Coronary artery (tissue), 2 donors: ENCODE measurements around the gene BCL6.

Experiments used
- DNase-seq: peaks from one replicate; pipeline ENCODE4 v3.0.0-alpha.2; 2017; ENCODE audit warnings: low spot score
- H3K27ac ChIP-seq, 2 donors: fragments of 200-600 bp; sonication (generic); one replicate each; pipeline ENCODE4 v1.5.1; 2016 to 2019
- H3K4me3 ChIP-seq: fragments of 200-600 bp; sonication (generic); 2 replicates; pipeline ENCODE4 v1.5.1; 2016; ENCODE audit warnings: mild to moderate bottlenecking, moderate library complexity
- TF ChIP-seq, protein P1 (sequence below): fragments of 200-600 bp; sonication (generic); IDR thresholded peaks from one replicate; pipeline ENCODE4 v1.5.1; 2019; ENCODE audit warnings: antibody characterized with exemption

The BCL6 gene

DNA sequence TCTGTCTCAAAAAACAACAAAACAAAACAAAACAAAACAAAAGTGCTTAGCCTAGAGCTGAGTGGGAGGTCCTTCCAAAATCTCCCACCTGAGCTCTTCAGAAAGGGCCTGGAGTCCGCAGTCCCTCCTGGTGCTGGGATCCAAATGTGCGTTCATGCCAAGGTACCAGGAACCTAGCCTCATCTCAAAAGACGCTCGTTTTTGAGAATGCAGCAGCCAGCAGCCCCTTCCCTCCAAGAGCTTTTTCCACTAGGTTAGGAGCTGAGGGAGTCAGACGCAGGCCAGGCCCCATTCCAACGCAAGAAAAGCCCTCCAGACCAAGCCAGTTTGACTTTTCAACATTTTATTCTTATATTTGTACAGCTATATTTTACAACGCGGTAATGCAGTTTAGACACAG lies 24.2 kb downstream of the BCL6 start:
- TF ChIP-seq, protein P1, sequence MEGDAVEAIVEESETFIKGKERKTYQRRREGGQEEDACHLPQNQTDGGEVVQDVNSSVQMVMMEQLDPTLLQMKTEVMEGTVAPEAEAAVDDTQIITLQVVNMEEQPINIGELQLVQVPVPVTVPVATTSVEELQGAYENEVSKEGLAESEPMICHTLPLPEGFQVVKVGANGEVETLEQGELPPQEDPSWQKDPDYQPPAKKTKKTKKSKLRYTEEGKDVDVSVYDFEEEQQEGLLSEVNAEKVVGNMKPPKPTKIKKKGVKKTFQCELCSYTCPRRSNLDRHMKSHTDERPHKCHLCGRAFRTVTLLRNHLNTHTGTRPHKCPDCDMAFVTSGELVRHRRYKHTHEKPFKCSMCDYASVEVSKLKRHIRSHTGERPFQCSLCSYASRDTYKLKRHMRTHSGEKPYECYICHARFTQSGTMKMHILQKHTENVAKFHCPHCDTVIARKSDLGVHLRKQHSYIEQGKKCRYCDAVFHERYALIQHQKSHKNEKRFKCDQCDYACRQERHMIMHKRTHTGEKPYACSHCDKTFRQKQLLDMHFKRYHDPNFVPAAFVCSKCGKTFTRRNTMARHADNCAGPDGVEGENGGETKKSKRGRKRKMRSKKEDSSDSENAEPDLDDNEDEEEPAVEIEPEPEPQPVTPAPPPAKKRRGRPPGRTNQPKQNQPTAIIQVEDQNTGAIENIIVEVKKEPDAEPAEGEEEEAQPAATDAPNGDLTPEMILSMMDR, result no peak
- no peak overlapping the region for H3K27ac ChIP-seq

DNA sequence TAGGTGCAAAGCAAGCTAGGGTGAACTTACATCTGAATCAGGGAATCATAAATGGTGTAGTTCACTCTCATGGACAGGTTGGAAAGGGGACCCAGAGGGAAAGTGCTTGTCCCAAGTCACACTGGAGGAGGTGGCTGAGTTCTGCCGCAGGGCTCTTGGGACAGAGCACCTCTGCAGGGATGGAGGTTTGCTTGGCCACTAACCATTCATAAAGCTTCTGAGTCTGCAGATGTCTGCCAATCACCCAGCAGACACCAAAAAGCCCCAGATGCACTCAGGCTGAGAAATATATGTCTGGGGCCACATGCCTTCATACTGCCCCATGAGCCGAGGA lies 25.0 kb downstream of the BCL6 start:
- H3K4me3 ChIP-seq, result no peak overlapping the region
- no peak overlapping the region for H3K27ac ChIP-seq
- TF ChIP-seq, protein P1, result no peak
- DNase-seq, result no peak

More for the DNA sequence above, 24.2 kb downstream of the BCL6 start:
- H3K4me3 ChIP-seq, result no peak overlapping the region
- DNase-seq, result no peak

DNA sequence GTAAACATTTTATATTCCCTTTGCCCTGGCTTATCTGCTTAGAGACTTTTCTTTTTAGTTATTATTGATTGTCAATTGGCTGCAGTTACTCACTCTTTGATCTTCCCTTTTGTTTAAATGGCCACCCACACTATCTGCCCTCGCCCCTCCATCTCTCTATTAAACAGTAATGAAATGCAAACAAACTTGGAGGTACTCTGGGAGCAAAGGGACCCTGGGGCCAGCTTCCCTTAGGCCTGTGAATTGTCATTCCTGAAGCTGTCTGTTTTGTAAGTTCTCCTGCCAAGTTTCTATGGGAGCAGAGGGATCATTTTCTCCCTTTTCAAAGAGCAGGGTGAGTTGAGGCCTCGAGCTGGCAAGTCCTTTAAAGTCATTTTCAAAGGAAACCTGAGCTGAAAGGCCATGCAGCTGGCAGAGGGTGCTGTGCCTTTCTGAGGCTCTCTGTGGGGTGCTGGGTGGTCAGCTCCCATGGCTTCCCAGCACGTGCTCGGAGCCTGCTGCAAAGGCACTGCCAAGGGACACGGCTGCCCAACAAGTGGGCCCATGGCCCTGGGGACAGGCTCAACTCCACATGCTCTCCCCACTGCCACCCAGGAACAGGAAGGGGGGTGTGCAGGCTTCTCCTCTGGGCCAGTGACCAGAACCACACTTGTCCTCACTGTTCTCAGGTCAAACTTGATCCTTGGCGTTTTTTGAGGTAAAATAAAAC lies 25.5 kb downstream of the BCL6 start:
- TF ChIP-seq, protein P1, result no peak

DNA sequence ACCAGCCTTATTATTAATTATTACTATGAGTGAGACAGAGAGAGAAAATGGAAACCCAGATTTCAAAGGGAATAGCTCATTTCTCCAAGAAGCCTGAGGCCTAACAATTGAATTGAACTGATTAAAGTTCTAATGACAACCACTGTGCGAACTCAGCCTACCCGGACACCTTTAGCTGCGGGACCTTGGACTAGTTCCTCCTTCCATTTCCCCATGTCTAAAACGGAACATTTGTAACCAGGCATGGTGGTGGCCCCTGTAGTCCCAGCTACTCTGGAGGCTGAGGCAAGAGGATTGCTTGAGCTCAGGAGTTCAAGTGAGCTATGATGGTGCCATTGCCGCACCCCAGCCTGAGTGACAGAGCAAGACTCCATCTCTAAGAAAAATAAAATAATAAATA lies 26.5 kb downstream of the BCL6 start:
- DNase-seq, result no peak
- TF ChIP-seq, protein P1, result no peak
- no peak overlapping the region for H3K27ac ChIP-seq

More for the DNA sequence above, 25.5 kb downstream of the BCL6 start:
- H3K4me3 ChIP-seq, result no peak overlapping the region
- H3K27ac ChIP-seq, result no peak overlapping the region
- no peak for DNase-seq

DNA sequence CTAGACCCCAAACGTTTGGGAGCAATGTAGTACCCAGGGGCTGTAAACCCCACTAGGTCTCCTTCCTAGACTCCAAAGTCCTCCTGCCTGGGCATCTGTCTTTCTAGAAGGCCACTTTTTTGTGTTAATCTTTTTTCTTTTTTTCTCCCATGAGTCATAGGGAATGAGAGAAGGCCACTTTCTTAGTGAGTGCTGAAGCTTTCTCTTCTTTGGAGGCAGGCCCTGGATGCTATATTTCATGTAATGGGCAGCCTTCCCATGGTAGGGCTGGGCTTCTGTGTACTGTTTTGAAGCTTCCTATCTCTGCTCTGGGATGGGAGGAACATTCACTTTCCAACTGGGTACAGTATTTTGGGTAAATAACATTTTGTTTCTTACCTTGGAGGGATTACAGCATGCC lies 27.7 kb downstream of the BCL6 start:
- no peak for DNase-seq
- no peak overlapping the region for H3K27ac ChIP-seq
- TF ChIP-seq, protein P1, result no peak
- no peak overlapping the region for H3K4me3 ChIP-seq

More for the DNA sequence above, 26.5 kb downstream of the BCL6 start:
- H3K4me3 ChIP-seq, result no peak overlapping the region

DNA sequence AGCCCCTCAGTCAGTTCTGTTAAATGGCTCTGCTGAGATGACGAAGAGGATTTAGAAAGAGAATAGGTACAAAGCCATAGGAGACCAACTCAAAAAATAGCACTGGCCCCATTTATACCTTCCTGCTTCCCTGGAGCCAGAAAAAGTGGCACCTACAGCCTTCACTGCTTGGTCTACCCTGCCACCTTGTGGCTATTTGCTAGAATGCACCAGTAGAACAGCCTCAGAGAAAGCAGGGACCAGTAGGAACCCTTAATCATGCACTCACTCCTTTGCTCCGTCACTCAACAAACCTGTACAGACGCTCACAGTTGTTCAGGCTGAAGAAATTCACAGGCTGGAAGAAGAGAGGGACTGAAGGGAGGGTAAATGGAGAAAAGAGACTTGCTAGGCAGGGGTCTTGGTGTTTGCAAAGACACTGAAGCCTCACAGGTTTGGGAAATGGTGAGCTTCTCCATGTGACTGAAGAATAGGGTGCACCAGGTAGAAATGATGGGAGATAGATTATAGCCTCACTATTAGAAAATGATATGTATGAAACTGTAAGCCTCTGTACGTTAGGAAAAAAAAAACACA lies 30.8 kb downstream of the BCL6 start:
- no peak overlapping the region for H3K27ac ChIP-seq
- H3K4me3 ChIP-seq, result no peak overlapping the region
- no peak for DNase-seq
- TF ChIP-seq, protein P1, result peak; percentile 74

DNA sequence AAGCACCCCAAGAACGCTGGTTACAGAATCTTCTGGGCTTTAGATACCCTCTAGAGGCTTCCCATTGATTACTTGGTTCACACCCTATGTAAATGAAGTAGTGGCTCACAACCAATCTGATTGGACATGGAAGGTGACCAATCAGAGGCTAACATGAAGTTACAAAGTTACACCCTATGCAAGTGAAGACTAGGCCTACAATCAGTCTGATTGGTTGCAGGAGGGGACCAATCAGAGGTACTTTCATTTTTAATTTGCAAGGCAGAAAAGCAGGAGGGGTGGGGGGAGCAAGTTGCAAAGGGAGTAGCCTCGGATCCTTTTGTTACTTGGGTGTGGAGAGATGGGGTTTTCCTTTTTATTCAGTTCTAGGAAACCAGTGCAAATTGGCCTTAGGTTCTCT lies 31.8 kb downstream of the BCL6 start:
- Histone ChIP-seq H3K27ac (no peak overlapping the region), H3K4me3 (no peak overlapping the region)
- TF ChIP-seq, protein P1, result no peak
- no peak for DNase-seq
